HepG2 (cell line): ENCODE measurements around the gene CCNH.

Experiments
- SP1 ChIP-seq, 2 experiments: fragments of 450-650 bp in 1 of 2; sonication (generic) in 1 of 2; formaldehyde crosslinking in 1 of 2; IDR thresholded peaks; 2 replicates each; pipeline versions ENCODE4 v1.4.0 to v1.6.1; 2016 to 2020; ENCODE audit warnings: missing genetic modification reagents in 1 of 2
- ZBTB8A ChIP-seq: sonication (generic); formaldehyde crosslinking; IDR thresholded peaks from 2 replicates; pipeline ENCODE4 v1.4.0; 2020; ENCODE audit warnings: mild to moderate bottlenecking, low read depth, missing genetic modification reagents, borderline replicate concordance
- TF ChIP-seq, protein P1 (sequence below): sonication (generic); formaldehyde crosslinking; IDR thresholded peaks from 2 replicates; pipeline ENCODE4 v1.5.0; 2020; ENCODE audit warnings: missing genetic modification reagents, mild to moderate bottlenecking, borderline replicate concordance
- TF ChIP-seq, protein P2 (sequence below): IDR thresholded peaks from 2 replicates; pipeline ENCODE4 v1.6.1; 2012; ENCODE audit warnings: inconsistent platforms

DNA sequence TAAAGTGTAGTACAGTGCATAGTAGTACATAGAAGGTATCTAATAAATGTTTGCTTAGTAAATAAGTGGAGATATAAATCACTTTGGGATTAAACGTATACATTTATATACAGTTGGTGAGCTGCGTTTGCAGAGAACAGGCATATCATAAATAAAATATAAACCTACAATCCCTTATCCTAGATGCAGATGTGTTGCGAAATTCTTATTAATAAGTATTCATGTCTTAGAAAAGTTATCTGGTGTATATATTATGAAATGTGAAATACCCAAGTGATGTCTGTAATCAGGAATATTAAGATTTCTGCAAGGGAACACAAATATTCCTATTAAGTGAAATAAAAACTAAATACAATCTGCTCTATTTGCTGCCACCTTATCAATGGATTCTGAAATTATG, 8.8 kb downstream of the CCNH start:
- TF ChIP-seq, protein P1, sequence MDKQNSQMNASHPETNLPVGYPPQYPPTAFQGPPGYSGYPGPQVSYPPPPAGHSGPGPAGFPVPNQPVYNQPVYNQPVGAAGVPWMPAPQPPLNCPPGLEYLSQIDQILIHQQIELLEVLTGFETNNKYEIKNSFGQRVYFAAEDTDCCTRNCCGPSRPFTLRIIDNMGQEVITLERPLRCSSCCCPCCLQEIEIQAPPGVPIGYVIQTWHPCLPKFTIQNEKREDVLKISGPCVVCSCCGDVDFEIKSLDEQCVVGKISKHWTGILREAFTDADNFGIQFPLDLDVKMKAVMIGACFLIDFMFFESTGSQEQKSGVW (CRISPR knock-in tag), result no peak
- TF ChIP-seq SP1 (IDR thresholded peaks at IDR 0.05) (no peak), SP1 (CRISPR knock-in tag; IDR thresholded peaks at IDR 0.05) (no peak), ZBTB8A (CRISPR knock-in tag) (no peak)
- TF ChIP-seq, protein P2, sequence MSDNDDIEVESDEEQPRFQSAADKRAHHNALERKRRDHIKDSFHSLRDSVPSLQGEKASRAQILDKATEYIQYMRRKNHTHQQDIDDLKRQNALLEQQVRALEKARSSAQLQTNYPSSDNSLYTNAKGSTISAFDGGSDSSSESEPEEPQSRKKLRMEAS, result no peak
